ENCODE data around the gene PIK3R3. TPM values are rescaled to one million over a fixed set of nuclear protein-coding genes. Genes with fewer than 3 reads are reported as not detected.

Gene PIK3R3
- total RNA-seq, 1 experiment from 2014 or later, result 0.30 TPM

GRCh38 chr1:46159516-46159915 lies 27.1 kb upstream of the PIK3R3 start:
- DNase-seq (ENCODE audit: low read depth), result no peak

GRCh38 chr1:46158312-46159281 lies 26.2 kb upstream of the PIK3R3 start:
- in situ Hi-C loops (cut with HindIII; ENCODE audit: low pct_unique_long_range_greater_than_20kb, low sequenced_read_pairs), result no loop called here
- no peak for DNase-seq (ENCODE audit: low read depth)

More at GRCh38 chr1:46159516-46159915, 27.1 kb upstream of the PIK3R3 start:
- in situ Hi-C loops (cut with HindIII; ENCODE audit: low pct_unique_long_range_greater_than_20kb, low sequenced_read_pairs), result no loop called here

- in situ Hi-C loops (cut with HindIII; ENCODE audit: low pct_unique_long_range_greater_than_20kb, low sequenced_read_pairs), result no loop called here
- DNase-seq (ENCODE audit: low read depth), result no peak
Observed at GRCh38 chr1:46157916-46158311, 25.5 kb upstream of the PIK3R3 start.

- DNase-seq (ENCODE audit: low read depth), result no peak
- in situ Hi-C loops (cut with HindIII; ENCODE audit: low pct_unique_long_range_greater_than_20kb, low sequenced_read_pairs), result no loop called here
Observed at GRCh38 chr1:46153732-46154131, 21.3 kb upstream of the PIK3R3 start.

GRCh38 chr1:46153228-46153627 lies 20.8 kb upstream of the PIK3R3 start:
- in situ Hi-C loops (cut with HindIII; ENCODE audit: low pct_unique_long_range_greater_than_20kb, low sequenced_read_pairs), result no loop called here
- DNase-seq (ENCODE audit: low read depth), result no peak

GRCh38 chr1:46152016-46152415 lies 19.6 kb upstream of the PIK3R3 start:
- in situ Hi-C loops (cut with HindIII; ENCODE audit: low pct_unique_long_range_greater_than_20kb, low sequenced_read_pairs), result no loop called here
- no peak for DNase-seq (ENCODE audit: low read depth)

- in situ Hi-C loops (cut with HindIII; ENCODE audit: low pct_unique_long_range_greater_than_20kb, low sequenced_read_pairs), result no loop called here
- DNase-seq (ENCODE audit: low read depth), result no peak
Observed at GRCh38 chr1:46150085-46150484, 17.7 kb upstream of the PIK3R3 start.

- in situ Hi-C loops (cut with HindIII; ENCODE audit: low pct_unique_long_range_greater_than_20kb, low sequenced_read_pairs), result no loop called here
- no peak for DNase-seq (ENCODE audit: low read depth)
Observed at GRCh38 chr1:46148318-46148717, 15.9 kb upstream of the PIK3R3 start.

GRCh38 chr1:46137916-46138315 lies 5.5 kb upstream of the PIK3R3 start:
- in situ Hi-C loops (cut with HindIII; ENCODE audit: low pct_unique_long_range_greater_than_20kb, low sequenced_read_pairs), result no loop called here
- DNase-seq (ENCODE audit: low read depth), result no peak

- no peak for DNase-seq (ENCODE audit: low read depth)
Observed at GRCh38 chr1:46136711-46137110, 4.3 kb upstream of the PIK3R3 start.

GRCh38 chr1:46134660-46135331 lies 2.4 kb upstream of the PIK3R3 start:
- in situ Hi-C loops (cut with HindIII; ENCODE audit: low pct_unique_long_range_greater_than_20kb, low sequenced_read_pairs), result no loop called here
- DNase-seq (ENCODE audit: low read depth), result peak; percentile 5

More at GRCh38 chr1:46136711-46137110, 4.3 kb upstream of the PIK3R3 start:
- in situ Hi-C loops (cut with HindIII; ENCODE audit: low pct_unique_long_range_greater_than_20kb, low sequenced_read_pairs), result no loop called here

- in situ Hi-C loops (cut with HindIII; ENCODE audit: low pct_unique_long_range_greater_than_20kb, low sequenced_read_pairs), result no loop called here
Observed at GRCh38 chr1:46133781-46134350, 1.4 kb upstream of the PIK3R3 start.

GRCh38 chr1:46133181-46133658 lies 791 bp upstream of the PIK3R3 start:
- no peak for DNase-seq (ENCODE audit: low read depth)
- in situ Hi-C loops (cut with HindIII; ENCODE audit: low pct_unique_long_range_greater_than_20kb, low sequenced_read_pairs), result no loop called here

More at GRCh38 chr1:46133781-46134350, 1.4 kb upstream of the PIK3R3 start:
- DNase-seq (ENCODE audit: low read depth), result no peak

GRCh38 chr1:46131712-46132528 lies 509 bp downstream of the PIK3R3 start:
- DNase-seq (ENCODE audit: low read depth), result peak; percentile 33
- in situ Hi-C loops (cut with HindIII; ENCODE audit: low pct_unique_long_range_greater_than_20kb, low sequenced_read_pairs), result no loop called here

GRCh38 chr1:46131093-46131492 lies 1.3 kb downstream of the PIK3R3 start:
- in situ Hi-C loops (cut with HindIII; ENCODE audit: low pct_unique_long_range_greater_than_20kb, low sequenced_read_pairs), result no loop called here
- DNase-seq (ENCODE audit: low read depth), result peak; percentile 8

- DNase-seq (ENCODE audit: low read depth), result no peak
- in situ Hi-C loops (cut with HindIII; ENCODE audit: low pct_unique_long_range_greater_than_20kb, low sequenced_read_pairs), result no loop called here
Observed at GRCh38 chr1:46130606-46131005, 1.8 kb downstream of the PIK3R3 start.

- no peak for DNase-seq (ENCODE audit: low read depth)
- in situ Hi-C loops (cut with HindIII; ENCODE audit: low pct_unique_long_range_greater_than_20kb, low sequenced_read_pairs), result no loop called here
Observed at GRCh38 chr1:46130121-46130520, 2.3 kb downstream of the PIK3R3 start.

GRCh38 chr1:46128344-46128743 lies 4.1 kb downstream of the PIK3R3 start:
- in situ Hi-C loops (cut with HindIII; ENCODE audit: low pct_unique_long_range_greater_than_20kb, low sequenced_read_pairs), result no loop called here
- no peak for DNase-seq (ENCODE audit: low read depth)

Data from Caki2 (cell line).